Heart left ventricle (tissue), 16 donors: ENCODE measurements around the gene RRAS2. TPM values are rescaled to one million over a fixed set of nuclear protein-coding genes. Genes with fewer than 3 reads are reported as not detected.
A peak's percentile ranks its signal among the peaks of the same experiment; 100 is the strongest.

ENCODE experiments used
- ATAC-seq, 4 donors: fragments of 200-7000 bp; cut with Tn5 transposase; one replicate each; pipeline ENCODE4 v1.9.1; 2020 to 2022; ENCODE audit warnings: moderate library complexity in 4 of 4, mild to moderate bottlenecking in 3 of 4, moderate number of reproducible peaks in 1 of 4
- DNase-seq, 5 donors: peaks; one replicate each; pipeline ENCODE4 v3.0.0-alpha.2; 2020
- H3K27ac ChIP-seq, 12 donors: fragments of 200-600 bp; sonication (generic) in 4 of 12; one replicate each; pipeline versions ENCODE4 v1.5.0 to v1.8.0; 2016 to 2022; ENCODE audit warnings: mild to moderate bottlenecking in 2 of 12
- H3K27me3 ChIP-seq, 9 donors: fragments of 200-600 bp; sonication (generic) in 2 of 9; one replicate each; pipeline versions ENCODE4 v1.5.1 to v1.8.0; 2016 to 2022; ENCODE audit warnings: mild to moderate bottlenecking in 3 of 9
- H3K36me3 ChIP-seq, 9 donors: fragments of 200-600 bp; sonication (generic) in 2 of 9; one replicate each; pipeline versions ENCODE4 v1.5.0 to v1.8.0; 2018 to 2022; ENCODE audit warnings: mild to moderate bottlenecking in 2 of 9
- H3K4me1 ChIP-seq, 12 donors: fragments of 200-600 bp; sonication (generic) in 4 of 12; one replicate each; pipeline versions ENCODE4 v1.5.0 to v1.8.0; 2016 to 2022; ENCODE audit warnings: mild to moderate bottlenecking in 3 of 12
- H3K4me3 ChIP-seq, 12 donors: fragments of 200-600 bp; sonication (generic) in 4 of 12; one replicate each; pipeline versions ENCODE4 v1.5.0 to v1.8.0; 2017 to 2022; ENCODE audit warnings: mild to moderate bottlenecking in 9 of 12, moderate library complexity in 4 of 12
- H3K9me3 ChIP-seq, 12 donors: fragments of 200-600 bp; sonication (generic) in 4 of 12; one replicate each; pipeline versions ENCODE4 v1.5.0 to v1.8.0; 2016 to 2022; ENCODE audit warnings: mild to moderate bottlenecking in 1 of 12
- CTCF ChIP-seq, 12 donors: fragments of 200-600 bp; sonication (generic) in 4 of 12; IDR thresholded peaks; one replicate each; pipeline versions ENCODE4 v1.5.0 to v1.8.0; 2018 to 2022; ENCODE audit warnings: antibody characterized with exemption in 12 of 12, mild to moderate bottlenecking in 5 of 12
- POLR2A ChIP-seq, 2 donors: fragments of 450-650 bp; IDR thresholded peaks; one replicate each; pipeline ENCODE4 v1.6.1; 2017; ENCODE audit warnings: antibody characterized with exemption in 2 of 2, mild to moderate bottlenecking in 2 of 2, moderate library complexity in 2 of 2
- WGBS, 4 donors: extraction: QIAGEN DNeasy Blood & Tissue Kit in 2 of 4; methylation state at CpG; one replicate each; pipeline versions ENCODE4 v1.1.5 to v1.1.7; 2013 to 2018; 5-methylcytosine and 5-hydroxymethylcytosine counted together
- intact Hi-C, 10 donors: fragments of 100-400 bp; cut with DNase I; formaldehyde crosslinking; loops; one replicate each; pipeline versions ENCODE4 v1.11.1 to v1.14.2; 2022
- polyA plus RNA-seq, 2 donors: library from polyadenylated mRNA; stranded (reverse); fragments of 200-250 nt; gene quantifications; one replicate each; pipeline ENCODE4 v1.2.3, GENCODE V29; 2013
- total RNA-seq, 9 donors: library from RNA; depleted of rRNA in 2 of 9; stranded (reverse); fragments of >200 nt in 2 of 9; fragmentation: NEBNext Ultra II Directional in 3 of 9; extraction: Animal tissue kit (Norgen Biotek cat#: 25700) in 3 of 9; gene quantifications; one replicate each; pipeline versions ENCODE4 v1.1.0 to v1.2.4, GENCODE V29; 2016 to 2023
- donor health status: ischemic (EF 13 %, LVEDD 7.1; RV severe dilation, severe dysfunction).
- donor health status: healthy with polysubstance abuse.
- donor health status: DM: no; HTN: yes; CAD: no.
- donor health status: DM: no; HTN: no; CAD: no.
- donor health status: ischemic (EF 25% LVEDD 6.9; RV normal size, moderate dysfunction).
- donor health status: ischemic (EF 25% LVEDD 5.7; RV mildly dilated, moderate dysfunction).
- donor health status: healthy.
- donor health status: DM: yes; HTN: yes; CAD: no.
- donor health status: ischemic (EF 35%, LVEDD 5.7; RV mildly dilated, moderate dysfunction).
- donor health status: nonischemic (EF 11% LVEDD 7.7; RV severe dilation, severe dysfunction).
- donor health status: DM: yes; HTN: yes; CAD: no.
- donor health status: PGD.
- donor health status: ischemic (EF 29% LVEDD 5.4; RV normal size, mild dysfunction).
- donor health status: nonischemic (EF 23%, LVEDD 6.1; RV moderate dilation, normal function).

RRAS2 gene
- total and polyA plus RNA-seq, 11 donors: 25.1 to 111 (median 52.4) TPM

- DNase-seq (no peak), ATAC-seq (peak in 1 of 4 donors; percentile 4)
- WGBS, 4 donors: 89 to 100% (median 97%) methylated on average over 1 of the region's 1 CpG
- Histone ChIP-seq H3K27me3 (peaks cover 0 to 3% (median 0%) of the 10 kb centered on the region in 9 donors), H3K4me1 (no peaks in the 10 kb centered on the region), H3K9me3 (no peaks in the 10 kb centered on the region), H3K27ac (no peak overlapping the region), H3K36me3 (peaks cover 0 to 12% (median 0%) of the 10 kb centered on the region in 9 donors), H3K4me3 (no peak overlapping the region)
- intact Hi-C loops: no loop called here
- no peak for TF ChIP-seq POLR2A (IDR thresholded peaks at IDR 0.05)
- TF ChIP-seq CTCF (IDR thresholded peaks at IDR 0.05): no peak
Measured at GRCh38 chr11:14259878-14260277, 99.1 kb downstream of the RRAS2 start.

- DNase-seq: no peak
- 44 to 76% (median 64%) methylated on average over 34 to 38 of the region's 38 CpGs for WGBS, 4 donors
- Histone ChIP-seq H3K27me3 (peaks cover 0 to 8% (median 0%) of the 10 kb centered on the region in 9 donors), H3K4me3 (no peak overlapping the region), H3K27ac (no peak overlapping the region), H3K4me1 (no peaks in the 10 kb centered on the region), H3K36me3 (peaks cover 0 to 8% (median 0%) of the 10 kb centered on the region in 9 donors), H3K9me3 (no peaks in the 10 kb centered on the region)
- peak in 1 of 4 donors; percentile 14 for ATAC-seq
- TF ChIP-seq CTCF (IDR thresholded peaks at IDR 0.05): no peak
- no peak for TF ChIP-seq POLR2A (IDR thresholded peaks at IDR 0.05)
- intact Hi-C loops: no loop called here
Measured at GRCh38 chr11:14259186-14259784, 99.7 kb downstream of the RRAS2 start.

GRCh38 chr11:14258221-14258935 lies 100.6 kb downstream of the RRAS2 start:
- DNase-seq (no peak), ATAC-seq (no peak)
- Histone ChIP-seq H3K27me3 (peaks cover 0 to 12% (median 0%) of the 10 kb centered on the region in 9 donors), H3K9me3 (no peaks in the 10 kb centered on the region), H3K27ac (no peak overlapping the region), H3K4me1 (peaks cover 0 to 4% (median 0%) of the 10 kb centered on the region in 12 donors), H3K36me3 (peaks cover 0 to 8% (median 0%) of the 10 kb centered on the region in 9 donors), H3K4me3 (no peak overlapping the region)
- intact Hi-C loops: no loop called here
- TF ChIP-seq POLR2A (IDR thresholded peaks at IDR 0.05): no peak
- TF ChIP-seq CTCF (IDR thresholded peaks at IDR 0.05): no peak
- 66 to 75% (median 74%) methylated on average over 6 of the region's 6 CpGs for WGBS, 4 donors

- Histone ChIP-seq H3K27ac (no peak overlapping the region), H3K4me1 (peaks cover 0 to 10% (median 0%) of the 10 kb centered on the region in 12 donors), H3K27me3 (peaks cover 0 to 25% (median 0%) of the 10 kb centered on the region in 9 donors), H3K4me3 (no peak overlapping the region), H3K36me3 (peaks cover 0 to 4% (median 0%) of the 10 kb centered on the region in 9 donors), H3K9me3 (no peaks in the 10 kb centered on the region)
- intact Hi-C loops: no loop called here
- ATAC-seq (no peak), DNase-seq (no peak)
- WGBS, 4 donors: 19 to 36% (median 28%) methylated on average over 2 of the region's 2 CpGs
- no peak for TF ChIP-seq CTCF (IDR thresholded peaks at IDR 0.05)
- no peak for TF ChIP-seq POLR2A (IDR thresholded peaks at IDR 0.05)
Measured at GRCh38 chr11:14255238-14255534, 103.8 kb downstream of the RRAS2 start.
